ENCODE measurements around the gene ASGR2.

ASGR2 gene

GRCh38 chr17:7081341-7082062 is 33.1 kb downstream of the ASGR2 start:
- H3K4me3 ChIP-seq (replicated peaks in 1 of 2; ENCODE audit: low read depth in 2 of 2, low read length in 2 of 2) = no peak overlapping the region
- TF ChIP-seq, protein P1, sequence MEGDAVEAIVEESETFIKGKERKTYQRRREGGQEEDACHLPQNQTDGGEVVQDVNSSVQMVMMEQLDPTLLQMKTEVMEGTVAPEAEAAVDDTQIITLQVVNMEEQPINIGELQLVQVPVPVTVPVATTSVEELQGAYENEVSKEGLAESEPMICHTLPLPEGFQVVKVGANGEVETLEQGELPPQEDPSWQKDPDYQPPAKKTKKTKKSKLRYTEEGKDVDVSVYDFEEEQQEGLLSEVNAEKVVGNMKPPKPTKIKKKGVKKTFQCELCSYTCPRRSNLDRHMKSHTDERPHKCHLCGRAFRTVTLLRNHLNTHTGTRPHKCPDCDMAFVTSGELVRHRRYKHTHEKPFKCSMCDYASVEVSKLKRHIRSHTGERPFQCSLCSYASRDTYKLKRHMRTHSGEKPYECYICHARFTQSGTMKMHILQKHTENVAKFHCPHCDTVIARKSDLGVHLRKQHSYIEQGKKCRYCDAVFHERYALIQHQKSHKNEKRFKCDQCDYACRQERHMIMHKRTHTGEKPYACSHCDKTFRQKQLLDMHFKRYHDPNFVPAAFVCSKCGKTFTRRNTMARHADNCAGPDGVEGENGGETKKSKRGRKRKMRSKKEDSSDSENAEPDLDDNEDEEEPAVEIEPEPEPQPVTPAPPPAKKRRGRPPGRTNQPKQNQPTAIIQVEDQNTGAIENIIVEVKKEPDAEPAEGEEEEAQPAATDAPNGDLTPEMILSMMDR (IDR thresholded peaks at IDR 0.05; ENCODE audit: low read depth, low read length) = no peak
- DNase-seq (ENCODE audit: low read depth in 2 of 2) = no peak

DNA sequence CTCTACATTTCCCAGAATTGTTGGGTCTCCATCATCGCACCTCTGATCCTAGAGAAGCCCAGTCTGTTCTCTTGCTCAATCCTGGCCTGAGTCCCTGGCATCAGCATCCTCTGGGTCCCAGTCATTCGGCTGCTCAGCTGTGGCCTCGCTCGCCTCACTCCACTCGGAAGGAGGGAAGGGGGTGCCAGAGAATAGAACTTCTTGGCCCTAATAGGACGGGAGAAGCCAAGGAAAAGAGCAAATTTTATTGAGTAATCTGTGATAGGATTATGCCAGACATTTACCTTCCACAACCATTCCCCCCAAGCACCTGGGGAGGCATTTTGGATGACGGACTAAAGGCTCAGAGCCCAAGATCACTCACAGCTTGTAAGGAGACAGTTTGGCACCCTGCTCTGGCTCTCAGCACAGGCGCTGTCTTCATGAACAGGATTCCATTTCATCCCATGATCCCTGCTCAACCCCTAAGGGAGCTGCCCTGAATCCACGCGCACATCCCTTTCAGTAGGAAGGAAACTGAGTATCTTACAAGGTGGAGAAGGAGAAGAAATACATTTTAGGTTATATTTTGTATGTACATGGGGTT is 34.1 kb downstream of the ASGR2 start:
- DNase-seq (ENCODE audit: low read depth in 2 of 2) = peak in 1 of 2 donors; percentile 13
- no peak overlapping the region for H3K4me3 ChIP-seq (replicated peaks in 1 of 2; ENCODE audit: low read depth in 2 of 2, low read length in 2 of 2)
- TF ChIP-seq, protein P1 (IDR thresholded peaks at IDR 0.05; ENCODE audit: low read depth, low read length) = no peak

DNA sequence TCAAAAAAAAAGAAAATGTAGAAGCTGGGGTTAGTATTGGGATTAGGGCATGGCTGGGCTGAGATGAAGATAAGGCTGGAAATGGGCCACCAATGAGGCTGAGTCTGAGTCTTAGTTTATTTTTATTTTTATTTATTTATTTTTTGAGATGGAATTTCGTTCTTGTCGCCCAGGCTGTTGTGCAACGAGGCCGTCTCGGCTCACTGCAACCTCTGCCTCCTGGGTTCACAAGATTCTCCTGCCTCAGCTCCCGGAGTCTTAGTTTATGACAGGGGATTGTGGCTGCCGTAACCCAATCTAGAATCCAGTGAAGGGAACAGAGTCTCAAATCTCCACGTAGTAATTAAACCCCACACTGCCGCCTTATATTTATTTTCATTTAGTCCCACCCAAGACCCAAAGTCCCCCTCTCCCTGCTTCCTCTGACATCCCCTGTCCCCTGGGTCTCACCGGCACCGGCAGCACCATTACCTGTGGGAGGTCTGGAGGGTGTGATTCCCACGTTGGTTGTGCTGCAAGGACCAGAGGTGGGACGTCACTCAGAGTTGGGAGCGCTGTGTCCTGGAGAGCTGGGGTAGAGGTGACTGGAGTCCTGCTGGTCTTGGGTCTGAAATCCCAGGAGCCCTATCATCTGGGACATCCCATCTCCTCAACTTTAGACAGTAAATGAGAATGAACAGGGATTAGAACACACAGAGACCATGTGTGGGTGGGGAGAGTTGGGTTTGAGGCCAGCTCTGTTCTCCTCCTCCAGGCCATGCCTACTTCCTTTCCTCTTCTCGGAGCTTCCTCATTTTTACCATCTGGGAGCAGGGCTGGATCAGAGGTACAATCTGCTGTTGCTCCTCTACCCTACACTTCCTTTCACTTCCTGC is 34.8 kb downstream of the ASGR2 start, which contains the start of gene CLEC10A:
Gene CLEC10A, minus strand, starts transcription at position 671 of the 875 bp plus-strand sequence. CDS start 1,439 bp downstream, outside the sequence.
- no peak within 1 kb of the TSS for H3K4me3 ChIP-seq (replicated peaks in 1 of 2; ENCODE audit: low read depth in 2 of 2, low read length in 2 of 2)
- TF ChIP-seq, protein P1 (IDR thresholded peaks at IDR 0.05; ENCODE audit: low read depth, low read length) = no peak
- DNase-seq (ENCODE audit: low read depth in 2 of 2) = no peak

DNA sequence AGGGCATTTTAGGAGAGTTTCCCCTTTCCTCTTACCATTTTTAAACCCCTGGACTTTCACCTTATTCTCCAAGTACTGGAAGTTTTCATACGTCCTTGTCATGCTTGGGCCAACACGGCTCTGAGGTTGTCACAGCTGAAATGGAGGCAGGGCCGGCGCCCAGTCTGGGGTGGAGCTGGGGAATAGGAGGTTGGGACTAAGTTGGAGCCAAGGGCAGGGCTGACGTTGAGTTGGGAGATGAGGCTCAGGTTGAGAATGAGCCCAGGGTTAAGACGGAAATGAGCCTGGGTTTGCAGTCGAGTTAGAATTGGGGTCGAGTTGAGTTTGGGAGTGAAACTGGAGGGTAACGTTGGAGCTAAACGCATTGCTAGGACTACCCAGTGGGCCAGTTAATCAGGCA is 35.9 kb downstream of the ASGR2 start:
- TF ChIP-seq, protein P1 (IDR thresholded peaks at IDR 0.05; ENCODE audit: low read depth, low read length) = no peak
- DNase-seq (ENCODE audit: low read depth in 2 of 2) = no peak

DNA sequence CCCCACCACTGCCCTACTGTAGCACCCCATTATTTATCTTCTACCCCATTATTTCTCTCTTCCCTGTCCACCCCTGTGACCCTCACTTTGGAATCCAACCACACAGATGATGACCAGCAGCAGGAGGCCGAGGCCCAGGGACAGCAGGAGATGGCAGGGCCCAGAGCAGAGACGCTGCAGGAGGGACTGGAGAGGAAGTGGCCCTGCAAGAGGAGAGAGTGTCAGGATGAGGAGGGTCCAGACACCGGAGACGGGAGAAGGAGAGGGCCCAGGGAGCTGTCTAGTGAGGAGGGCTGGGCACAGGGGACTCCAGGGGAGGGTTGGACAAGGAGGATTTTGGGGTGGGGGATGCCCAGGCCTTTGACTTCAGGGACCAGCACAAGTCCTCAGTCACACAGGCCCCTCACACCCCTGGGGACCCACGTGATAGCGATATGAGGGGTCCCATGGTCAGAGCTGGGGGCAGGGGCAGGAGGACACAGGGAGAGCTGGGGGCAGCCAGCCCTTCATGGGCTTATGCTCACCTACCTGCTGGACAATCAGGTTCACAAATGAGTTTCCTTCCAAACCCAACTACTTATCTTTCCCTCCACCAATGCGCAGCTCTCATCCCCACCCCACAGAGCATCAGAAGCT is 36.6 kb downstream of the ASGR2 start:
- TF ChIP-seq, protein P1 (IDR thresholded peaks at IDR 0.05; ENCODE audit: low read depth, low read length) = no peak
- no peak overlapping the region for H3K4me3 ChIP-seq (replicated peaks in 1 of 2; ENCODE audit: low read depth in 2 of 2, low read length in 2 of 2)
- no peak for DNase-seq (ENCODE audit: low read depth in 2 of 2)

More for the DNA sequence above, 35.9 kb downstream of the ASGR2 start:
- H3K4me3 ChIP-seq (replicated peaks in 1 of 2; ENCODE audit: low read depth in 2 of 2, low read length in 2 of 2) = no peak overlapping the region

- no peak overlapping the region for H3K4me3 ChIP-seq (replicated peaks in 1 of 2; ENCODE audit: low read depth in 2 of 2, low read length in 2 of 2)
- no peak for DNase-seq (ENCODE audit: low read depth in 2 of 2)
- TF ChIP-seq, protein P1 (IDR thresholded peaks at IDR 0.05; ENCODE audit: low read depth, low read length) = no peak
Observed at GRCh38 chr17:7074931-7075330, 39.7 kb downstream of the ASGR2 start.
